BJ (cell line): ENCODE data around the gene HOXD3. TPM values are rescaled to one million over a fixed set of nuclear protein-coding genes. Genes with fewer than 3 reads are reported as not detected.
A peak's percentile ranks its signal among the peaks of the same experiment; 100 is the strongest.

ENCODE experiments used
- CTCF ChIA-PET: fragments of 350-600 bp; formaldehyde crosslinking; extraction: SDS; loops from one replicate; lab custom pipeline; 2021; ENCODE audit warnings: antibody characterized with exemption, inconsistent platforms; lab: Yijun Ruan, JAX
- POLR2A ChIA-PET: fragments of 300-600 bp; sonication (Branson Sonifier 250); formaldehyde crosslinking; extraction: SDS; loops from one replicate; lab custom pipeline; 2021; ENCODE audit warnings: antibody characterized with exemption; lab: Charles Lee
- DNase-seq: peaks from one replicate; pipeline ENCODE4 v3.0.0-alpha.2; 2011; ENCODE audit warnings: low read depth
- H3K27me3 ChIP-seq: 2 replicates; pipeline ENCODE4 v1.6.0; 2011; ENCODE audit warnings: low read length; ENCODE audit not compliant: control insufficient read depth, insufficient read depth
- H3K36me3 ChIP-seq: 2 replicates; pipeline ENCODE4 v1.5.1; 2011; ENCODE audit warnings: low read length; ENCODE audit not compliant: control insufficient read depth, insufficient read depth
- H3K4me3 ChIP-seq: 2 replicates; pipeline ENCODE4 v1.5.1; 2011; ENCODE audit warnings: low read depth, mild to moderate bottlenecking, control low read depth, low read length
- CTCF ChIP-seq: IDR thresholded peaks from 2 replicates; pipeline ENCODE4 v1.5.1; 2011; ENCODE audit warnings: low read depth, mild to moderate bottlenecking, control low read depth, inconsistent platforms, low read length, moderate library complexity; ENCODE audit not compliant: insufficient read depth
- polyA plus RNA-seq: library from polyadenylated mRNA; depleted of rRNA; stranded (reverse); fragments of >200 nt; gene quantifications from 2 replicates; pipeline ENCODE4 v1.2.3, GENCODE V29; 2011

HOXD3 gene
- polyA plus RNA-seq, 1 experiment: not detected

- H3K4me3 ChIP-seq: no peak overlapping the region
- ChIA-PET CTCF (interaction anchor here (1.4 to 9.3 kb wide), 4 partner anchors 419 to 680 kb away, joined by 4 to 149 read pairs (median 28); no protein-coding TSS in a partner anchor), POLR2A (no interaction called here)
- no peaks in the 10 kb centered on the region for H3K36me3 ChIP-seq
- H3K27me3 ChIP-seq: peaks cover 49% of the 10 kb centered on the region
- TF ChIP-seq CTCF: no peak
- no peak for DNase-seq
Measured at GRCh38 chr2:176134035-176134434, 23.1 kb upstream of the HOXD3 start.

GRCh38 chr2:176135035-176135440 is 22.1 kb upstream of the HOXD3 start:
- Histone ChIP-seq H3K27me3 (peaks cover 51% of the 10 kb centered on the region), H3K36me3 (no peaks in the 10 kb centered on the region), H3K4me3 (no peak overlapping the region)
- CTCF ChIA-PET: interaction anchor here (5.2 kb wide), 1 partner anchor 418 kb away, joined by 24 read pairs; no protein-coding TSS in a partner anchor
- no peak for TF ChIP-seq CTCF
- no peak for DNase-seq
- POLR2A ChIA-PET: no interaction called here

GRCh38 chr2:176136374-176137251 is 20.5 kb upstream of the HOXD3 start:
- Histone ChIP-seq H3K4me3 (peak overlapping the region; percentile 40), H3K36me3 (no peaks in the 10 kb centered on the region), H3K27me3 (peaks cover 48% of the 10 kb centered on the region)
- TF ChIP-seq CTCF: no peak
- DNase-seq: no peak
- POLR2A ChIA-PET: interaction anchor here (0.7 kb wide), 1 partner anchor 14 kb away, joined by 3 read pairs; the partner anchor contains the start of gene HOXD9
- CTCF ChIA-PET: interaction anchor here (0.8 to 4.4 kb wide), 9 partner anchors 9 to 1004 kb away, joined by 3 to 24 read pairs (median 4); no protein-coding TSS in a partner anchor

- no peak for DNase-seq
- Histone ChIP-seq H3K36me3 (no peaks in the 10 kb centered on the region), H3K4me3 (peak overlapping the region; percentile 40), H3K27me3 (peaks cover 46% of the 10 kb centered on the region)
- no peak for TF ChIP-seq CTCF
- POLR2A ChIA-PET: no interaction called here
- CTCF ChIA-PET: interaction anchor here (0.9 to 4.7 kb wide), 7 partner anchors 10 to 515 kb away, joined by 3 to 92 read pairs (median 5); no protein-coding TSS in a partner anchor
Measured at GRCh38 chr2:176137252-176137580, 19.9 kb upstream of the HOXD3 start.

GRCh38 chr2:176137906-176138305 is 19.2 kb upstream of the HOXD3 start:
- no peak for TF ChIP-seq CTCF
- Histone ChIP-seq H3K4me3 (no peak overlapping the region), H3K36me3 (no peaks in the 10 kb centered on the region), H3K27me3 (peaks cover 42% of the 10 kb centered on the region)
- ChIA-PET POLR2A (no interaction called here), CTCF (interaction anchor here (1.6 to 8.7 kb wide), 5 partner anchors 11 to 514 kb away, joined by 8 to 110 read pairs (median 72); no protein-coding TSS in a partner anchor)
- DNase-seq: no peak
